ENCODE data around the gene ITGA7. TPM values are rescaled to one million over a fixed set of nuclear protein-coding genes. Genes with fewer than 3 reads are reported as not detected.
A peak's percentile ranks its signal among the peaks of the same experiment; 100 is the strongest.

The ITGA7 gene
- total RNA-seq, 1 donor from 2014 or later, result 0.79 TPM

- FAIRE-seq, result no peak
- no peak overlapping the region for H3K4me3 ChIP-seq (ENCODE audit: low read depth, low read length)
- H3K27me3 ChIP-seq (ENCODE audit: control insufficient read depth, insufficient read depth, low read length), result peaks cover 29% of the 10 kb centered on the region
- no peaks in the 10 kb centered on the region for H3K36me3 ChIP-seq (ENCODE audit: control insufficient read depth, insufficient read depth, low read length)
- TF ChIP-seq CTCF (IDR thresholded peaks at IDR 0.05; ENCODE audit: insufficient read depth, low read length, severe bottlenecking), result no peak
- no peak for DNase-seq (ENCODE audit: low read depth)
Measured at GRCh38 chr12:55706568-55707218, 1.0 kb downstream of the ITGA7 start.

- H3K36me3 ChIP-seq (ENCODE audit: control insufficient read depth, insufficient read depth, low read length), result no peaks in the 10 kb centered on the region
- TF ChIP-seq CTCF (IDR thresholded peaks at IDR 0.05; ENCODE audit: insufficient read depth, low read length, severe bottlenecking), result peak; percentile 42
- peaks cover 29% of the 10 kb centered on the region for H3K27me3 ChIP-seq (ENCODE audit: control insufficient read depth, insufficient read depth, low read length)
- no peak overlapping the region for H3K4me3 ChIP-seq (ENCODE audit: low read depth, low read length)
- FAIRE-seq, result no peak
- DNase-seq (ENCODE audit: low read depth), result no peak
Measured at GRCh38 chr12:55705782-55706402, 1.8 kb downstream of the ITGA7 start.

GRCh38 chr12:55704824-55705718 is 2.6 kb downstream of the ITGA7 start:
- no peak for TF ChIP-seq CTCF (IDR thresholded peaks at IDR 0.05; ENCODE audit: insufficient read depth, low read length, severe bottlenecking)
- no peak overlapping the region for H3K4me3 ChIP-seq (ENCODE audit: low read depth, low read length)
- peaks cover 29% of the 10 kb centered on the region for H3K27me3 ChIP-seq (ENCODE audit: control insufficient read depth, insufficient read depth, low read length)
- FAIRE-seq, result no peak
- H3K36me3 ChIP-seq (ENCODE audit: control insufficient read depth, insufficient read depth, low read length), result no peaks in the 10 kb centered on the region
- DNase-seq (ENCODE audit: low read depth), result no peak

GRCh38 chr12:55703901-55704761 is 3.6 kb downstream of the ITGA7 start:
- FAIRE-seq (no peak), DNase-seq (ENCODE audit: low read depth) (no peak)
- peaks cover 26% of the 10 kb centered on the region for H3K27me3 ChIP-seq (ENCODE audit: control insufficient read depth, insufficient read depth, low read length)
- H3K4me3 ChIP-seq (ENCODE audit: low read depth, low read length), result no peak overlapping the region
- no peaks in the 10 kb centered on the region for H3K36me3 ChIP-seq (ENCODE audit: control insufficient read depth, insufficient read depth, low read length)
- no peak for TF ChIP-seq CTCF (IDR thresholded peaks at IDR 0.05; ENCODE audit: insufficient read depth, low read length, severe bottlenecking)

GRCh38 chr12:55703288-55703687 is 4.4 kb downstream of the ITGA7 start:
- DNase-seq (ENCODE audit: low read depth) (no peak), FAIRE-seq (no peak)
- no peak for TF ChIP-seq CTCF (IDR thresholded peaks at IDR 0.05; ENCODE audit: insufficient read depth, low read length, severe bottlenecking)
- Histone ChIP-seq H3K4me3 (ENCODE audit: low read depth, low read length) (no peak overlapping the region), H3K27me3 (ENCODE audit: control insufficient read depth, insufficient read depth, low read length) (peaks cover 18% of the 10 kb centered on the region), H3K36me3 (ENCODE audit: control insufficient read depth, insufficient read depth, low read length) (no peaks in the 10 kb centered on the region)
